HG02571 (cell line): ENCODE results near the gene ABI3.
"Not testable (repeated sequence)": the region's sequence is repeated elsewhere in the genome, so short reads cannot be mapped to it uniquely, and the experiment has no call there.

Source experiments
- ATAC-seq: cut with Tn5 transposase; IDR thresholded peaks from one replicate; pipeline ENCODE4 v1.9.1; 2021; ENCODE audit warnings: mild to moderate bottlenecking, moderate library complexity; ENCODE audit not compliant: unreplicated experiment

Gene ABI3, protein sequence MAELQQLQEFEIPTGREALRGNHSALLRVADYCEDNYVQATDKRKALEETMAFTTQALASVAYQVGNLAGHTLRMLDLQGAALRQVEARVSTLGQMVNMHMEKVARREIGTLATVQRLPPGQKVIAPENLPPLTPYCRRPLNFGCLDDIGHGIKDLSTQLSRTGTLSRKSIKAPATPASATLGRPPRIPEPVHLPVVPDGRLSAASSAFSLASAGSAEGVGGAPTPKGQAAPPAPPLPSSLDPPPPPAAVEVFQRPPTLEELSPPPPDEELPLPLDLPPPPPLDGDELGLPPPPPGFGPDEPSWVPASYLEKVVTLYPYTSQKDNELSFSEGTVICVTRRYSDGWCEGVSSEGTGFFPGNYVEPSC

GRCh38 chr17:49210158-49211029, at the start of gene ABI3, which contains the start of gene GNGT2:
Gene ABI3 (plus strand): TSS chr17:49210707. CDS start chr17:49210725, 18 bp downstream.
Gene GNGT2 (minus strand): TSS chr17:49210574. CDS start chr17:49207422, 3,152 bp downstream.
- ATAC-seq, result peak; percentile 77

DNA sequence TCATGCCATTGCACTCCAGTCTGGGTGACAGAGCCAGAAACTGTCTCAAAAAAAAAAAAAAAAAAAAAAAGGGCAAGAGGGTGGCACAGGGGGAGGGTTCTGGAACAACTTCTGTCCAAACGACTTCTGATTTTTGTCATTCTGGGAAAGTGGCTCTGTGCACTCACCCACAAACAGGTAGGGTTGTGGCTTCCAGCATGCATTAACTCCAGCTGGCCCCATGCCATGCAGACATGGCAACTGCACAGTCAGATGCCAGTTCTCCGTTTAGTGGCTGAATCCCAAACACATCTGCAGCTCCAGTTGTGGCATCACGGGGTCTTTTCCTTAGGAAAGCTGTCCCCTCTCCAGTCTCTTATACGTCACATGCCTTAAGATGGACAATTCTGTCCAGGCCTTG, 47.6 kb upstream of the ABI3 start:
- no peak for ATAC-seq

- ATAC-seq, result no peak
These were observed 45.4 kb upstream of the ABI3 start for GRCh38 chr17:49165143-49165542.

- no peak for ATAC-seq
These were observed 41.8 kb upstream of the ABI3 start for GRCh38 chr17:49168706-49169105.

GRCh38 chr17:49170216-49170615, 40.3 kb upstream of the ABI3 start:
- no peak for ATAC-seq

DNA sequence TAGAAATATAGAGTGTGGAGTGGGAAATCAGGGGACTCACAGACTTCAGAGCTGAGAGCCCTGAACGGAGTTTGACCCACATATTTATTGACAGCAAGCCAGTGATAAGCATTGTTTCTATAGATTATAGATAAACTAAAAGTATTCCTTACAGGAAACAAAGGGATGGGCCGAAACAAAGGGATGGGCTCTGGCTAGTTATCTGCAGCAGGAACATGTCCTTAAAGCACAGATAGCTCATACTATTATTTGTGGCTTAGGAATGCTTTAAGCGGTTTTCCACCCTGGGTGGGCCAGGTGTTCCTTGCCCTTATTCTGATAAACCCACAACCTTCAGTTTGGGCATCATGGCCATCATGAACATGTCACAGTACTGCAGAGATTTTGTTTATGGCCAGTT, 39.8 kb upstream of the ABI3 start:
- ATAC-seq, result not testable (repeated sequence)

DNA sequence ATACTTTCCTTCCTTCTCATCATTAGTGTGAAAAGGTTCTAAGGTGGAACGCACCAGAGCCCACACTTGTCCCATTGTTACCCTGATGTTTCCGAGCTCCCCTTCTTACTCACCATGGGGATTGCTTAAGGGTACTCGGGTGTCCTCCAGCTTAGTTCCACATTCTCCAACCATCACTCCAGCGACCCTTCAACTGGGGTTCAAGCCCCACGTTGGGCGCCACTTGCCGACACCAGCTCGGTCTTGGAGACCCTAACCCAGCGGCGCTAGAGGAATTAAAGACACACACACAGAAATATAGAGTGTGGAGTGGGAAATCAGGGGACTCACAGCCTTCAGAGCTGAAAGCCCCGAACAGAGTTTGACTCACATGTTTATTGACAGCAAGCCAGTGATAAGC, 34.5 kb upstream of the ABI3 start:
- not testable (repeated sequence) for ATAC-seq

GRCh38 chr17:49180303-49180702, 30.2 kb upstream of the ABI3 start:
- no peak for ATAC-seq

DNA sequence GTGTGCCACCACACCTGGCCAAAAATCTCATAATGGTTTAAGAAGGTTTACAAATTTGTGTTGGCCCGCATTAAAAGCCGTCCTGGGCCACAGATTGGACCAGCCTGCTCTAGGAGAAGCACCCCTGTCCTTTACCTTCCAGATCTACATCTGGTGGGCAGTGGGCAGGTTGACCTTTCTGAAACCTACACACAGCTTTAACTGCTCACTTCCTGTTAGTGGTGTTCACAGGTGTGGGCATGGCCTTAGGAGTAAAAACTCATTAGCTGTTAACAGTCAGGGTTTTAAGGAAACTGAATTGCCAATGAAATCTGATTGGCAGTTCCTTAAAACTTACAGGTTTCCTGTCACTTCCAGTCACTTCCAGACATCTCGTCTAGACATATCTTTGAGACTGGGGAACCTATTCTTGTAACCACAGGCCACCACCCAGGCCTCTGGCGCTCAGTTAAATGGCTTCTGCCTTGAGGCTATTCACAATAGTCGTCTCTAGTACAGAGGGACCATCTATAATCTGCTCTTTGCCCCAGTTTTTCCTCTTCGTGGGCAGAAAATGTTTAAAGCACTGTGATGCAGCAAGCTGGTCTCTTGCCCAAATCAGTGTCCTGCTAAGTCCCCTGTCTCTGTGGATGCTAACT, 29.4 kb upstream of the ABI3 start:
- ATAC-seq, result no peak

DNA sequence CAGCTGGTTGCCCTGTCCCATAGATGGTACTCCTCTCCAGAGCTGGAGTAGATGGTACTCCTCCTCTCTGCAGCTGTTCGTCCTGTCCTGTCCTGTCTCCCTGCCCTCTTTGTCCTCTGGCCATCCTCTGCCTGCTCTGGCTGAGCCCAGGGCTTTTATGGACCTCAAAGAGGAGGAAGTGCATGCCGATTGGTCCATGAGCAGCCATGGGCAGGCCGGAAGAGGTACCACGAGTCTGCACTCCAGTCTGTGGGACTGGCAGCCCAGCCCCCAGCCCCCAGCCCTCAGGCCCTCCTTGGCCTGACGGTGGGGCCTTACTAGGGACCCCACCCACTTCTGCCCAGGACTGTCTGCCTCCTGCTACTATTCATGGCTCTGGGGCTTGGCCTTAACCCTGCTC, 27.2 kb upstream of the ABI3 start:
- ATAC-seq, result no peak

- ATAC-seq, result no peak
These were observed 26.7 kb upstream of the ABI3 start for GRCh38 chr17:49183801-49184200.

GRCh38 chr17:49184522-49184921, 26.0 kb upstream of the ABI3 start:
- not testable (repeated sequence) for ATAC-seq

GRCh38 chr17:49185381-49185780, 25.1 kb upstream of the ABI3 start:
- not testable (repeated sequence) for ATAC-seq

DNA sequence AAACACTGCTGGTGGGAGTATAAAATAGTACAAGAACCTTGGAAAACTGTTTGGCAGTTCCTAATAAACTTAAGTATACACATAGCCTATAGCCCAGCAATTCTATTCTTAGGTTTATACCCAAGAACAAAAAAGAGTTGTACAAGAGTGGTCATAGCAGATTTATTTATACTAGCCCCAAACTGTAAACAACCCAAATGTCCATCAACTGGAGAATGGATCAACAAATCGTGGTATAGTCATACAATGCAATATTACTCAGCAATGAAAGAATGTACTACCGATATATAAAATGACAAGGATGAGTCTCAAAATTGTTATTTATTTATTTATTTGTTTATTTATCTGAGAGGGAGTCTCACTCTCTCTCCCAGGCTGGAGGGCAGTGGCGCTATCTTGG, 23.2 kb upstream of the ABI3 start:
- no peak for ATAC-seq

- no peak for ATAC-seq
These were observed 19.6 kb upstream of the ABI3 start for GRCh38 chr17:49190932-49191331.

- no peak for ATAC-seq
These were observed 19.0 kb upstream of the ABI3 start for GRCh38 chr17:49191409-49191916.

DNA sequence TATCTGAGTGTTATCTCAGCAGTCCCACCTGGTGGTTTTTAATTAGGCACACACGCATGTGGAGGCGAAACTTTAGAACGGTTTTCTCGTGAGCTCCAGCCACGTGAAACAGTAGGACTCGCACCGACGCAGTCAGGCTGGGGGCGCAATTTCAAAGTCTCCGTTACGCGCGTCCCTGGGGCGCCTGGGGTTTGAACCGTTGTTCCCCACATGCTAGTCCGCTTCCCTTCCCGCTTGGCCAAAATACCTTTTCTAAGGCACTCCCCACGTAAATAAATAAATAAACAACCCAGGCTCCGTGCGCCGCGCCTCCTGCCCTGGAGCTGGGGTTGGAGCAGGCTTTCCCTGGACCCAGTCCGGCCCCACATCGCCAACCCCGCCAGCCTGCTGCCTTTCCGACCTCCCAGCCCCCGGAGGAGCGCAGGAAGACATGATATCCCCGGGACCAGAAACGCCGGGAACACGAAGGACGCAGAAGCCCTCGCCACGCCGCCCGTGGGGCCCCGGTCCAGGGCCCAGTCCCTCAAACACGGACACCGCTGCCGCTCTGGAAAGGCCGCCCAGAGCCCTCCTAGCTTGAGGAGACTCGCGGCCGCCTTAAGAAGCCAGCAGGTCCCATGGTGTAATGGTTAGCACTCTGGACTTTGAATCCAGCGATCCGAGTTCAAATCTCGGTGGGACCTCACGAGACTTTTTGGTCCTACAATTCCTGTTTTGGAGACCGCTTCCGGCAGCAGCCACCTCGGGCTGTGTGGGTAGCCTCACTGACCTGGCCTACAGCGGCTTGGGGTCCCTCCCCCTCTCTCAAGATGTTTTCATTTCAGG, 18.4 kb upstream of the ABI3 start:
- peak; percentile 51 for ATAC-seq

- no peak for ATAC-seq
These were observed 16.8 kb upstream of the ABI3 start for GRCh38 chr17:49193513-49194296.

DNA sequence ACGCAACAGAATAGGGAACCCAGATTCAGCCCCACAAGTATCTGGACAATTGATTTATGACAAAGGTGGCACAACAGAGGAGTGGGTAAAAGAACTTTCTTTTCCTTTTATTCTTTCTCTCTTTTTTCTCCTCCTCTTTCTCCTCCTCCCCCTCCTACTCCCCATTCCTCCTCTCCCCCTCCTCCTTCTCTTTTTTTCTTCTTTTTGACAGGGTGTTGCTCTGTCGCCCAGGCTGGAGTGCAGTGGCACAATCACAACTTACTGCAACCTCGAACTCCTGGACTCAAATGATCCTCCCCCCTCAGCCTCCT, 16.3 kb upstream of the ABI3 start:
- ATAC-seq, result no peak

DNA sequence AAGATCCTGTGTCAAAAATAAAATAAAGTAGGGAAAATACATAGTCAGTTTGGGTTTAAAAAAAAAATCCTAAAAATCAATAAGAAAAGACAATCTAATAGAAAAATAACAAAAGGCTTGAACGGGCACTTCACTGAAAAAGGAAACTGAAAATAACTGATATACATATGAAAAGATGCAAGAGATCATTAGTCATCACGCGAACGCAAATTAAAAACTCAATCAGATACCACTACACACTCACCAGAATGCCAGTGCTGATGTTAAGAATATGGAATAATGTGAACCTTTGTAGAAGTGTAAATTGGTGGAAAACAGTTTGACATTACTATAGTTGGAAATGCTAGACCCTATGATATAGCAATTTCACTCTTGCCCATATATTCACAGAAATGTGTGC, 14.8 kb upstream of the ABI3 start:
- ATAC-seq, result no peak
